SK-N-MC (cell line): ENCODE results near the gene TIGD2.

ENCODE experiments used
- DNase-seq: peaks from one replicate; pipeline ENCODE4 v3.0.0-alpha.2; 2011; ENCODE audit warnings: low read depth, low spot score
- H3K27ac ChIP-seq: fragments of 200-600 bp; sonication (generic); 2 replicates; pipeline ENCODE4 v1.5.1; 2016; ENCODE audit warnings: mixed run types
- H3K36me3 ChIP-seq: fragments of 200-600 bp; sonication (generic); 2 replicates; pipeline ENCODE4 v1.6.1; 2017; ENCODE audit warnings: antibody characterized with exemption, low read length, mixed read lengths; ENCODE audit not compliant: insufficient read depth
- H3K4me3 ChIP-seq: fragments of 200-600 bp; sonication (generic); 2 replicates; pipeline ENCODE4 v1.5.1; 2016
- H3K9ac ChIP-seq: fragments of 200-600 bp; sonication (generic); 2 replicates; pipeline ENCODE4 v1.8.0; 2017; ENCODE audit warnings: mixed run types, mixed read lengths; ENCODE audit not compliant: insufficient read length
- H3K9me3 ChIP-seq: fragments of 200-600 bp; sonication (generic); 2 replicates; pipeline ENCODE4 v1.6.1; 2017; ENCODE audit warnings: low read depth, mild to moderate bottlenecking, antibody characterized with exemption, low read length, moderate library complexity, mixed read lengths
- EZH2 ChIP-seq: fragments of 200-600 bp; sonication (generic); IDR thresholded peaks from one replicate; pipeline ENCODE4 v1.6.1; 2017; ENCODE audit warnings: antibody characterized with exemption
- FOXP2 ChIP-seq: optimal IDR thresholded peaks from 2 replicates; pipeline ENCODE3; 2011; ENCODE audit warnings: mild to moderate bottlenecking, moderate library complexity; ENCODE audit not compliant: insufficient read depth; ENCODE audit errors: extremely low read length, control extremely low read depth
- POLR2AphosphoS5 ChIP-seq: IDR thresholded peaks from 2 replicates; pipeline ENCODE4 v1.6.1; 2012; ENCODE audit warnings: mild to moderate bottlenecking, low read depth, low read length, borderline replicate concordance

Gene TIGD2

GRCh38 chr4:89110986-89111832 is at the start of gene TIGD2:
TSS of gene TIGD2 (plus strand) at chr4:89111533. CDS start at chr4:89112975, 1,442 bp downstream.
- peaks cover 6% of the 10 kb centered on the region for H3K36me3 ChIP-seq
- no peak for DNase-seq
- TF ChIP-seq POLR2AphosphoS5 (peak; percentile 96), FOXP2 (no peak)
- peak within 1 kb of the TSS; percentile 90 for H3K4me3 ChIP-seq
- H3K9ac ChIP-seq: peak within 1 kb of the TSS; percentile 84
- no peaks in the 10 kb centered on the region for H3K9me3 ChIP-seq
- H3K27ac ChIP-seq: no peak within 1 kb of the TSS

- H3K27ac ChIP-seq: no peak overlapping the region
- no peak overlapping the region for H3K9ac ChIP-seq
- no peaks in the 10 kb centered on the region; the same call in 1 of the 2 replicates for H3K9me3 ChIP-seq
- no peak overlapping the region for H3K4me3 ChIP-seq
- no peaks in the 10 kb centered on the region for H3K36me3 ChIP-seq
- DNase-seq: no peak
- no peak for TF ChIP-seq POLR2AphosphoS5
- no peak for TF ChIP-seq FOXP2
Observed at GRCh38 chr4:89064848-89065247, 46.5 kb upstream of the TIGD2 start.

- no peak for DNase-seq
Observed at GRCh38 chr4:89067417-89067816, 43.9 kb upstream of the TIGD2 start.

GRCh38 chr4:89069481-89069880 is 41.9 kb upstream of the TIGD2 start:
- H3K27ac ChIP-seq: no peak overlapping the region

More at GRCh38 chr4:89067417-89067816, 43.9 kb upstream of the TIGD2 start:
- Histone ChIP-seq H3K9me3 (no peaks in the 10 kb centered on the region; the same call in 1 of the 2 replicates), H3K27ac (no peak overlapping the region), H3K4me3 (no peak overlapping the region), H3K9ac (no peak overlapping the region), H3K36me3 (no peaks in the 10 kb centered on the region)
- no peak for TF ChIP-seq POLR2AphosphoS5
- TF ChIP-seq FOXP2: no peak
- TF ChIP-seq EZH2: no peak

GRCh38 chr4:89070041-89070440 is 41.3 kb upstream of the TIGD2 start:
- TF ChIP-seq FOXP2: no peak
- TF ChIP-seq EZH2: no peak
- no peak for TF ChIP-seq POLR2AphosphoS5
- Histone ChIP-seq H3K27ac (no peak overlapping the region), H3K9me3 (no peaks in the 10 kb centered on the region; the same call in 1 of the 2 replicates), H3K4me3 (no peak overlapping the region), H3K36me3 (no peaks in the 10 kb centered on the region), H3K9ac (no peak overlapping the region)
- no peak for DNase-seq

More at GRCh38 chr4:89069481-89069880, 41.9 kb upstream of the TIGD2 start:
- H3K9ac ChIP-seq: no peak overlapping the region
- no peaks in the 10 kb centered on the region; the same call in 1 of the 2 replicates for H3K9me3 ChIP-seq
- no peak overlapping the region for H3K4me3 ChIP-seq
- TF ChIP-seq POLR2AphosphoS5: no peak
- H3K36me3 ChIP-seq: no peaks in the 10 kb centered on the region
- DNase-seq: no peak

GRCh38 chr4:89071311-89071710 is 40.0 kb upstream of the TIGD2 start:
- H3K36me3 ChIP-seq: no peaks in the 10 kb centered on the region
- H3K27ac ChIP-seq: no peak overlapping the region
- no peak overlapping the region for H3K4me3 ChIP-seq
- H3K9ac ChIP-seq: no peak overlapping the region
- no peak for DNase-seq
- H3K9me3 ChIP-seq: no peaks in the 10 kb centered on the region
- TF ChIP-seq POLR2AphosphoS5: no peak
- no peak for TF ChIP-seq EZH2
- no peak for TF ChIP-seq FOXP2

- no peak overlapping the region for H3K27ac ChIP-seq
- H3K9ac ChIP-seq: no peak overlapping the region
- H3K4me3 ChIP-seq: no peak overlapping the region
- no peak for TF ChIP-seq FOXP2
- TF ChIP-seq POLR2AphosphoS5: no peak
- TF ChIP-seq EZH2: no peak
- no peaks in the 10 kb centered on the region for H3K36me3 ChIP-seq
- H3K9me3 ChIP-seq: no peaks in the 10 kb centered on the region
- DNase-seq: no peak
Observed at GRCh38 chr4:89072921-89073320, 38.4 kb upstream of the TIGD2 start.

- Histone ChIP-seq H3K36me3 (no peaks in the 10 kb centered on the region), H3K9me3 (no peaks in the 10 kb centered on the region), H3K9ac (no peak overlapping the region), H3K4me3 (no peak overlapping the region), H3K27ac (no peak overlapping the region)
- TF ChIP-seq EZH2: no peak
- no peak for TF ChIP-seq FOXP2
- TF ChIP-seq POLR2AphosphoS5: no peak
- DNase-seq: no peak
Observed at GRCh38 chr4:89077761-89078160, 33.6 kb upstream of the TIGD2 start.
